Measurements from ENCODE around the gene SLCO2B1. TPM values are rescaled to one million over a fixed set of nuclear protein-coding genes. Genes with fewer than 3 reads are reported as not detected.

Gene SLCO2B1
- total RNA-seq, 1 experiment from 2014 or later = 277 TPM

DNA sequence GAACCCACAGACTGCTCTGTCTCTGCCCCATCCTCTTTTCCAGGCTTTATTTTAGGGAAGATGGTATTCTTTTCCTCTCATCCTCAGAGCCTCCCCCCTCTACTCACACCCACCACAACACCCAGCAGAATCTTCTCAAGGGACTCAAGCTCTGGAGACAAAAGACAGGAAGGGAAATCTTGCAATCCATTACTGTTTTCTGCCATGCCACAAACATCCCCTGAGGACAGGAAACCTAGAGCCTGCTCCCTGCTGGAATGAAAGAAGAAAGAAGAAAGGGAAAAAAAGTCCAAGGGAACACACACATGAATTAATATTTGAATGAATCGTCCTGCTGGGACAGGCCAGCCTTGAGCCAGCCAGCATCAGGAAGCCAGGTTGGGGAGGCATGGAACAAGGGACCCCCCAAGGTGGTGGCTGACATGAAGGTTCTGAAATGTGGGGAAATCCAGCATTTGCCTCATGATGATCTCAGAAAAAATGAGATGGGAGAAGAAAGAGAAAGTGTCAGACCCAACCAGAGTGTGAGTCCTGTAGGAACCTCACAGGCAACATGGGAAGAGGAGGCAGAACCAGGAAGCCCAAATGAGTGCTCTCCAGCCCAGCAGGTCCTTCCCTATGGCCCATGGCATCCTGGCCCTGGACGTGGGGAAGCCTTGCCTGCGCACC lies 34.0 kb downstream of the SLCO2B1 start:
- Histone ChIP-seq H3K4me1 (peaks cover 22% of the 10 kb centered on the region; the same call in 1 of the 2 replicates), H3K27me3 (replicated peaks; ENCODE audit: control insufficient read depth, insufficient read depth, low read length) (no peaks in the 10 kb centered on the region), H3K4me3 (ENCODE audit: low read depth, low read length) (no peak overlapping the region), H3K36me3 (ENCODE audit: control insufficient read depth, insufficient read depth, low read length) (peaks cover 8% of the 10 kb centered on the region), H3K9me3 (no peaks in the 10 kb centered on the region)
- peaks cover 22% of the 10 kb centered on the region for H3K4me1 Mint-ChIP-seq (ENCODE audit: low read depth, unreplicated experiment)
- H3K27me3 Mint-ChIP-seq (ENCODE audit: insufficient read depth, unreplicated experiment) = no peaks in the 10 kb centered on the region
- intact Hi-C loops (cut with micrococcal nuclease; ENCODE audit: unreplicated experiment) = loop anchor here (2.0 to 5.0 kb wide), 2 partner anchors 14 to 43 kb away; no protein-coding TSS in a partner anchor
- ChIA-PET CTCF (interaction anchor here (0.9 to 2.4 kb wide), 2 partner anchors 20 to 45 kb away, joined by 3 to 13 read pairs; no protein-coding TSS in a partner anchor), POLR2A (interaction anchor here (1.0 kb wide), 2 partner anchors 17 to 25 kb away, joined by 3 read pairs; no protein-coding TSS in a partner anchor)
- peak overlapping the region; percentile 34 for H3K27ac Mint-ChIP-seq (ENCODE audit: unreplicated experiment)
- H3K36me3 Mint-ChIP-seq (ENCODE audit: insufficient read depth, unreplicated experiment) = peaks cover 76% of the 10 kb centered on the region
- H3K9me3 Mint-ChIP-seq (ENCODE audit: unreplicated experiment) = no peaks in the 10 kb centered on the region
- TF ChIP-seq, protein P1, sequence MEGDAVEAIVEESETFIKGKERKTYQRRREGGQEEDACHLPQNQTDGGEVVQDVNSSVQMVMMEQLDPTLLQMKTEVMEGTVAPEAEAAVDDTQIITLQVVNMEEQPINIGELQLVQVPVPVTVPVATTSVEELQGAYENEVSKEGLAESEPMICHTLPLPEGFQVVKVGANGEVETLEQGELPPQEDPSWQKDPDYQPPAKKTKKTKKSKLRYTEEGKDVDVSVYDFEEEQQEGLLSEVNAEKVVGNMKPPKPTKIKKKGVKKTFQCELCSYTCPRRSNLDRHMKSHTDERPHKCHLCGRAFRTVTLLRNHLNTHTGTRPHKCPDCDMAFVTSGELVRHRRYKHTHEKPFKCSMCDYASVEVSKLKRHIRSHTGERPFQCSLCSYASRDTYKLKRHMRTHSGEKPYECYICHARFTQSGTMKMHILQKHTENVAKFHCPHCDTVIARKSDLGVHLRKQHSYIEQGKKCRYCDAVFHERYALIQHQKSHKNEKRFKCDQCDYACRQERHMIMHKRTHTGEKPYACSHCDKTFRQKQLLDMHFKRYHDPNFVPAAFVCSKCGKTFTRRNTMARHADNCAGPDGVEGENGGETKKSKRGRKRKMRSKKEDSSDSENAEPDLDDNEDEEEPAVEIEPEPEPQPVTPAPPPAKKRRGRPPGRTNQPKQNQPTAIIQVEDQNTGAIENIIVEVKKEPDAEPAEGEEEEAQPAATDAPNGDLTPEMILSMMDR (IDR thresholded peaks at IDR 0.05; ENCODE audit: insufficient read depth in 1 of 2, low read depth in 1 of 2, low read length in 1 of 2, severe bottlenecking in 1 of 2, unreplicated experiment in 1 of 2) = no peak
- H3K4me3 Mint-ChIP-seq (ENCODE audit: unreplicated experiment) = no peak overlapping the region
- no TSS peak for BruUV-seq (replicated peaks)
- DNase-seq = no peak

DNA sequence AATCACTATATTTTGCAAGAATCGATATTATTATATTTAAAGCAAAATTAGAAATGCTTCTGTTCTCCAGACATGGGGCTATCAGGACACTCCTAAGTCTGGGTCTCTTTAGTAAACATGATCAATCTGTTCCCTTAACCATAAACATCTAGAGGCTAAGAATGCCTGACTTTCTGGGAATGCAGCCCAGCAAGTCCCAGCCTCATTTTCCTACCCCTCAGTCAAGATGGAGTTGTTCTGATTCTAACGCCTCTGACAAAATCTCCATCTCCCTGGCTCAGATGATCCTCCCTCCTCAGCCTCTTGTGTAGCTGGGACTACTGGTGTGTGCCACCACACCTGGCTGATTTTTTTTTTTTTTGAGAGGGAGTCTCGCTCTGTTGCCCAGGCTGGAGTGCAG lies 35.0 kb downstream of the SLCO2B1 start:
- Mint-ChIP-seq H3K4me3 (ENCODE audit: unreplicated experiment) (no peak overlapping the region), H3K4me1 (ENCODE audit: low read depth, unreplicated experiment) (peaks cover 26% of the 10 kb centered on the region), H3K9me3 (ENCODE audit: unreplicated experiment) (no peaks in the 10 kb centered on the region), H3K27me3 (ENCODE audit: insufficient read depth, unreplicated experiment) (no peaks in the 10 kb centered on the region), H3K36me3 (ENCODE audit: insufficient read depth, unreplicated experiment) (peaks cover 76% of the 10 kb centered on the region), H3K27ac (ENCODE audit: unreplicated experiment) (peak overlapping the region; percentile 34)
- DNase-seq = no peak
- Histone ChIP-seq H3K4me1 (peaks cover 22% of the 10 kb centered on the region; the same call in 1 of the 2 replicates), H3K9me3 (no peaks in the 10 kb centered on the region), H3K4me3 (ENCODE audit: low read depth, low read length) (no peak overlapping the region), H3K27me3 (replicated peaks; ENCODE audit: control insufficient read depth, insufficient read depth, low read length) (no peaks in the 10 kb centered on the region), H3K36me3 (ENCODE audit: control insufficient read depth, insufficient read depth, low read length) (peaks cover 11% of the 10 kb centered on the region)
- intact Hi-C loops (cut with micrococcal nuclease; ENCODE audit: unreplicated experiment) = loop anchor here (2.0 to 5.0 kb wide), 2 partner anchors 15 to 44 kb away; no protein-coding TSS in a partner anchor
- no TSS peak for BruUV-seq (replicated peaks)
- POLR2A ChIA-PET = interaction anchor here (1.0 kb wide), 1 partner anchor 26 kb away, joined by 3 read pairs; no protein-coding TSS in a partner anchor
- TF ChIP-seq, protein P1 (IDR thresholded peaks at IDR 0.05; ENCODE audit: insufficient read depth in 1 of 2, low read depth in 1 of 2, low read length in 1 of 2, severe bottlenecking in 1 of 2, unreplicated experiment in 1 of 2) = no peak
- CTCF ChIA-PET = interaction anchor here (0.6 to 2.4 kb wide), 4 partner anchors 19 to 46 kb away, joined by 3 to 13 read pairs (median 4); no protein-coding TSS in a partner anchor

DNA sequence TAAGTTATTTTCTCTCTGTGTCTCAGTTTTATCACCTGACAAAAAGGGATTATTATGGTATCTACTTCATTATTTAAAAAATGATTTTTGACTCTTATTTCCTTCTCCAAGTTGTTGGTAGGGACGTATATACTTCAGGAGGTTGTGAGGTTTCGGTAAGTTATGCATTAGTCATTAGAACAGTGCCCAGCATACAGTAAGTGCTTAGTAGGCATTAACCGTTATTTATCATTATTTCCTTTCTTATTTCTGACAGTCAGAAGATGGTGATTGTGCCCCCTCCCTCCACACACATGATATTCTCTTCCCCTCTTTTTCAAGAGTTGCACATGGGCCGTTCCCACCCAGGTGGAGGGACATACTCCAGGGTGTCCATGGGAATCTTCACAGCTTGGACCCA lies 36.1 kb downstream of the SLCO2B1 start:
- Mint-ChIP-seq H3K27me3 (ENCODE audit: insufficient read depth, unreplicated experiment) (no peaks in the 10 kb centered on the region), H3K36me3 (ENCODE audit: insufficient read depth, unreplicated experiment) (peaks cover 71% of the 10 kb centered on the region), H3K27ac (ENCODE audit: unreplicated experiment) (no peak overlapping the region), H3K4me1 (ENCODE audit: low read depth, unreplicated experiment) (peaks cover 29% of the 10 kb centered on the region), H3K4me3 (ENCODE audit: unreplicated experiment) (no peak overlapping the region), H3K9me3 (ENCODE audit: unreplicated experiment) (no peaks in the 10 kb centered on the region)
- ChIA-PET POLR2A (no interaction called here), CTCF (no interaction called here)
- H3K27me3 ChIP-seq (replicated peaks; ENCODE audit: control insufficient read depth, insufficient read depth, low read length) = no peaks in the 10 kb centered on the region
- TF ChIP-seq, protein P1 (IDR thresholded peaks at IDR 0.05; ENCODE audit: insufficient read depth in 1 of 2, low read depth in 1 of 2, low read length in 1 of 2, severe bottlenecking in 1 of 2, unreplicated experiment in 1 of 2) = no peak
- no peaks in the 10 kb centered on the region for H3K9me3 ChIP-seq
- peaks cover 16% of the 10 kb centered on the region for H3K36me3 ChIP-seq (ENCODE audit: control insufficient read depth, insufficient read depth, low read length)
- H3K4me1 ChIP-seq = peaks cover 22% of the 10 kb centered on the region; the same call in 1 of the 2 replicates
- H3K4me3 ChIP-seq (ENCODE audit: low read depth, low read length) = no peak overlapping the region
- no peak for DNase-seq
- intact Hi-C loops (cut with micrococcal nuclease; ENCODE audit: unreplicated experiment) = loop anchor here (5.0 kb wide), 1 partner anchor 45 kb away; no protein-coding TSS in a partner anchor
- BruUV-seq (replicated peaks) = no TSS peak

Measured in Caco-2 (cell line).